ENCODE results near the gene SPATS2L. TPM values are rescaled to one million over a fixed set of nuclear protein-coding genes. Genes with fewer than 3 reads are reported as not detected.

Gene SPATS2L
- total RNA-seq, 2 donors from 2014 or later = 40.3 to 89.9 TPM

GRCh38 chr2:200438846-200439245 lies 132.4 kb downstream of the SPATS2L start:
- 82 to 100% methylated on average over 1 of the region's 1 CpG for WGBS, 2 experiments (ENCODE audit: insufficient coverage in 1 of 2, insufficient read length in 1 of 2)
- H3K4me1 Mint-ChIP-seq = no peaks in the 10 kb centered on the region
- Histone ChIP-seq H3K9ac (ENCODE audit: extremely low read depth, low read length, poor library complexity, severe bottlenecking) (no peak overlapping the region), H3K9me3 (ENCODE audit: control insufficient read depth, low read length) (peaks cover 16% of the 10 kb centered on the region), H3K27me3 (ENCODE audit: control insufficient read depth, insufficient read depth, low read length, poor library complexity, severe bottlenecking) (no peaks in the 10 kb centered on the region), H3K4me1 (ENCODE audit: control insufficient read depth, insufficient read depth, low read length) (no peaks in the 10 kb centered on the region), H3K4me3 (ENCODE audit: low read length) (no peak overlapping the region), H3K27ac (ENCODE audit: low read depth, low read length) (no peak overlapping the region), H3K36me3 (ENCODE audit: control insufficient read depth, insufficient read depth, low read length) (peaks cover 83% of the 10 kb centered on the region)
- H3K27ac Mint-ChIP-seq = no peak overlapping the region
- peaks cover 8% of the 10 kb centered on the region for H3K9me3 Mint-ChIP-seq
- H3K27me3 Mint-ChIP-seq (ENCODE audit: insufficient read depth) = no peaks in the 10 kb centered on the region
- H3K36me3 Mint-ChIP-seq (ENCODE audit: low read depth) = peaks cover 64% of the 10 kb centered on the region
- H3K4me3 Mint-ChIP-seq = no peak overlapping the region
- no peak for TF ChIP-seq CTCF (conservative IDR thresholded peaks at IDR 0.05)
- no peak for DNase-seq

GRCh38 chr2:200439981-200440380 lies 133.5 kb downstream of the SPATS2L start:
- peaks cover 8% of the 10 kb centered on the region for H3K9me3 Mint-ChIP-seq
- H3K27ac Mint-ChIP-seq = no peak overlapping the region
- TF ChIP-seq CTCF (conservative IDR thresholded peaks at IDR 0.05) = no peak
- no peaks in the 10 kb centered on the region for H3K4me1 Mint-ChIP-seq
- no peaks in the 10 kb centered on the region for H3K27me3 Mint-ChIP-seq (ENCODE audit: insufficient read depth)
- no peak overlapping the region for H3K27ac ChIP-seq (ENCODE audit: low read depth, low read length)
- no peaks in the 10 kb centered on the region for H3K27me3 ChIP-seq (ENCODE audit: control insufficient read depth, insufficient read depth, low read length, poor library complexity, severe bottlenecking)
- H3K9me3 ChIP-seq (ENCODE audit: control insufficient read depth, low read length) = peaks cover 16% of the 10 kb centered on the region
- no peak overlapping the region for H3K4me3 Mint-ChIP-seq
- no peak for DNase-seq
- peaks cover 81% of the 10 kb centered on the region for H3K36me3 ChIP-seq (ENCODE audit: control insufficient read depth, insufficient read depth, low read length)
- peaks cover 73% of the 10 kb centered on the region for H3K36me3 Mint-ChIP-seq (ENCODE audit: low read depth)
- WGBS, 2 experiments (ENCODE audit: insufficient coverage in 1 of 2, insufficient read length in 1 of 2) = 90 to 95% methylated on average over 4 to 5 of the region's 5 CpGs
- no peaks in the 10 kb centered on the region for H3K4me1 ChIP-seq (ENCODE audit: control insufficient read depth, insufficient read depth, low read length)
- no peak overlapping the region for H3K4me3 ChIP-seq (ENCODE audit: low read length)
- H3K9ac ChIP-seq (ENCODE audit: extremely low read depth, low read length, poor library complexity, severe bottlenecking) = no peak overlapping the region

GRCh38 chr2:200442471-200442870 lies 136.0 kb downstream of the SPATS2L start:
- no peak overlapping the region for H3K27ac ChIP-seq (ENCODE audit: low read depth, low read length)
- H3K4me1 Mint-ChIP-seq = no peaks in the 10 kb centered on the region
- no peak overlapping the region for H3K9ac ChIP-seq (ENCODE audit: extremely low read depth, low read length, poor library complexity, severe bottlenecking)
- no peaks in the 10 kb centered on the region for H3K27me3 ChIP-seq (ENCODE audit: control insufficient read depth, insufficient read depth, low read length, poor library complexity, severe bottlenecking)
- H3K4me3 ChIP-seq (ENCODE audit: low read length) = no peak overlapping the region
- no peak overlapping the region for H3K4me3 Mint-ChIP-seq
- no peak overlapping the region for H3K27ac Mint-ChIP-seq
- DNase-seq = no peak
- H3K36me3 Mint-ChIP-seq (ENCODE audit: low read depth) = peaks cover 63% of the 10 kb centered on the region
- H3K9me3 Mint-ChIP-seq = no peaks in the 10 kb centered on the region
- 100% methylated on average over 1 of the region's 1 CpG; no CpG with 5 or more reads in 1 of the 2 experiments for WGBS, 2 experiments (ENCODE audit: insufficient coverage in 1 of 2, insufficient read length in 1 of 2)
- H3K36me3 ChIP-seq (ENCODE audit: control insufficient read depth, insufficient read depth, low read length) = peaks cover 66% of the 10 kb centered on the region
- no peaks in the 10 kb centered on the region for H3K27me3 Mint-ChIP-seq (ENCODE audit: insufficient read depth)
- H3K4me1 ChIP-seq (ENCODE audit: control insufficient read depth, insufficient read depth, low read length) = no peaks in the 10 kb centered on the region
- TF ChIP-seq CTCF (conservative IDR thresholded peaks at IDR 0.05) = no peak
- H3K9me3 ChIP-seq (ENCODE audit: control insufficient read depth, low read length) = peaks cover under 1% of the 10 kb centered on the region

All from endodermal cell (in vitro differentiated cells).